Tibial artery (tissue), 4 donors: Measurements from ENCODE around the gene LTO1.

Experiments
- DNase-seq, 2 donors: peaks; one replicate each; pipeline ENCODE4 v3.0.0-alpha.2; 2019
- H3K27ac ChIP-seq, 2 donors: fragments of 200-600 bp; sonication (generic) in 1 of 2; 1 replicate in 1 of 2; 2 replicates in 1 of 2; pipeline ENCODE4 v1.5.1; 2018 to 2019; ENCODE audit warnings: mild to moderate bottlenecking in 1 of 2
- H3K27me3 ChIP-seq, 2 donors: fragments of 200-600 bp; sonication (generic) in 1 of 2; one replicate each; pipeline versions ENCODE4 v1.5.1 to v1.6.0; 2016 to 2019
- H3K36me3 ChIP-seq, 3 donors: fragments of 200-600 bp; sonication (generic) in 2 of 3; one replicate each; pipeline ENCODE4 v1.5.1; 2016 to 2019; ENCODE audit warnings: mild to moderate bottlenecking in 2 of 3
- H3K4me1 ChIP-seq, 4 donors: fragments of 200-600 bp; sonication (generic) in 2 of 4; 1 replicate in 3 of 4; 2 replicates in 1 of 4; pipeline ENCODE4 v1.5.1; 2016 to 2019
- H3K4me3 ChIP-seq, 2 donors: fragments of 200-600 bp; sonication (generic) in 1 of 2; 1 replicate in 1 of 2; 2 replicates in 1 of 2; pipeline ENCODE4 v1.5.1; 2018 to 2019; ENCODE audit warnings: mild to moderate bottlenecking in 2 of 2
- H3K9me3 ChIP-seq, 3 donors: fragments of 200-600 bp; sonication (generic) in 1 of 3; one replicate each; pipeline ENCODE4 v1.5.1; 2016 to 2019
- intact Hi-C: fragments of 100-400 bp; cut with DNase I; formaldehyde crosslinking; loops from one replicate; pipeline ENCODE4 v1.15.0; 2023; ENCODE audit warnings: low total_unique reads
- TF ChIP-seq, protein P1 (sequence below), 2 experiments: fragments of 200-600 bp in 1 of 2; fragments of 450-650 bp in 1 of 2; IDR thresholded peaks; one replicate each; pipeline ENCODE4 v1.5.1; 2017 to 2019; ENCODE audit warnings: antibody characterized with exemption in 2 of 2, mild to moderate bottlenecking in 1 of 2, moderate library complexity in 1 of 2

Gene LTO1

GRCh38 chr11:69666261-69666660, 8.9 kb downstream of the LTO1 start:
- no peak overlapping the region for H3K27ac ChIP-seq
- DNase-seq: peak in 1 of 2 donors; percentile 14
- no peaks in the 10 kb centered on the region for H3K9me3 ChIP-seq
- intact Hi-C loops: no loop called here
- no peaks in the 10 kb centered on the region for H3K27me3 ChIP-seq
- peaks cover 11 to 92% (median 60%) of the 10 kb centered on the region in 3 donors for H3K36me3 ChIP-seq
- peaks cover 0 to 14% (median 6%) of the 10 kb centered on the region in 4 donors for H3K4me1 ChIP-seq
- TF ChIP-seq, protein P1, sequence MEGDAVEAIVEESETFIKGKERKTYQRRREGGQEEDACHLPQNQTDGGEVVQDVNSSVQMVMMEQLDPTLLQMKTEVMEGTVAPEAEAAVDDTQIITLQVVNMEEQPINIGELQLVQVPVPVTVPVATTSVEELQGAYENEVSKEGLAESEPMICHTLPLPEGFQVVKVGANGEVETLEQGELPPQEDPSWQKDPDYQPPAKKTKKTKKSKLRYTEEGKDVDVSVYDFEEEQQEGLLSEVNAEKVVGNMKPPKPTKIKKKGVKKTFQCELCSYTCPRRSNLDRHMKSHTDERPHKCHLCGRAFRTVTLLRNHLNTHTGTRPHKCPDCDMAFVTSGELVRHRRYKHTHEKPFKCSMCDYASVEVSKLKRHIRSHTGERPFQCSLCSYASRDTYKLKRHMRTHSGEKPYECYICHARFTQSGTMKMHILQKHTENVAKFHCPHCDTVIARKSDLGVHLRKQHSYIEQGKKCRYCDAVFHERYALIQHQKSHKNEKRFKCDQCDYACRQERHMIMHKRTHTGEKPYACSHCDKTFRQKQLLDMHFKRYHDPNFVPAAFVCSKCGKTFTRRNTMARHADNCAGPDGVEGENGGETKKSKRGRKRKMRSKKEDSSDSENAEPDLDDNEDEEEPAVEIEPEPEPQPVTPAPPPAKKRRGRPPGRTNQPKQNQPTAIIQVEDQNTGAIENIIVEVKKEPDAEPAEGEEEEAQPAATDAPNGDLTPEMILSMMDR (IDR thresholded peaks at IDR 0.05): no peak
- H3K4me3 ChIP-seq: no peak overlapping the region

GRCh38 chr11:69665669-69666068, 9.5 kb downstream of the LTO1 start:
- DNase-seq: peak; percentile 7 to 44
- no peak overlapping the region for H3K27ac ChIP-seq
- intact Hi-C loops: no loop called here
- no peak overlapping the region for H3K4me3 ChIP-seq
- peaks cover 0 to 9% (median 3%) of the 10 kb centered on the region in 4 donors for H3K4me1 ChIP-seq
- H3K27me3 ChIP-seq: no peaks in the 10 kb centered on the region
- no peaks in the 10 kb centered on the region for H3K9me3 ChIP-seq
- peaks cover 11 to 92% (median 60%) of the 10 kb centered on the region in 3 donors for H3K36me3 ChIP-seq
- TF ChIP-seq, protein P1 (IDR thresholded peaks at IDR 0.05): no peak

- H3K27me3 ChIP-seq: no peaks in the 10 kb centered on the region
- TF ChIP-seq, protein P1 (IDR thresholded peaks at IDR 0.05): no peak
- peaks cover 0 to 3% (median 0%) of the 10 kb centered on the region in 4 donors for H3K4me1 ChIP-seq
- H3K36me3 ChIP-seq: peaks cover 11 to 91% (median 60%) of the 10 kb centered on the region in 3 donors
- DNase-seq: peak; percentile 17 to 41
- no peak overlapping the region for H3K4me3 ChIP-seq
- H3K27ac ChIP-seq: no peak overlapping the region
- H3K9me3 ChIP-seq: no peaks in the 10 kb centered on the region
- intact Hi-C loops: no loop called here
Measured at GRCh38 chr11:69664901-69665300, 10.3 kb downstream of the LTO1 start.

DNA sequence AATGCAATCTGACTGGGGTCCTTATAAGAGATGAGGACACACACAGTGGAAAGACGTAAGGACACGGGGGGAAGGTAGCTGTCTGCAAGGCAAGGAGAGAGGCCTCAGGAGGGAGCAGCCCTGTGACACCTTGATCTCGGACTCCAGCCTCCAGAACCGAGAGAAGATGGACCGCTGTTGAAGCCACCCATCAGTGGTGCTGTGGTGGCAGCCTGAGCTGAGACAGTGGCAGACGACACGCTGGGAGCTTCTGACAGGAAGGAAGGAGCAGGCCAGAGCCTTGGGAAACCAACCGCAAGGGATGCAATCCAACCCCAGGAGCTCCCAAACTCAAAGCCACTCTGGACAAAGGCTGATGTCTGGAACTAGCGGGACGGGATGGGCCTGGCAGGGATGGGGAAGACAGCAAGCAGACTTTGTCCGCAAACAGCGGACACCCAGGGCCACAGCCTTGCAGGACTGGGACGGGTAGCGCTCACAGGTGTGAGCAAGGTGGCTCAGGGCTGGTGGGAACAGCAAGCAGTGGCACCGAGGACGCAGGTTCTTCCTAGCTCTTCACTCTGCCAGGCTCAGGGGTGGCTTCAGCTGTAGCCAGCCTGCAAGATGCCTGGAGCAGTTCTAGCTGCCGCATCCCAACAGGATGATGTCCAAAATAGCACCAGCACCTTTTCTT, 10.9 kb downstream of the LTO1 start:
- intact Hi-C loops: no loop called here
- DNase-seq: peak; percentile 7 to 55
- peaks cover 11 to 86% (median 55%) of the 10 kb centered on the region in 3 donors for H3K36me3 ChIP-seq

GRCh38 chr11:69663326-69663725, 11.8 kb downstream of the LTO1 start:
- no peaks in the 10 kb centered on the region for H3K9me3 ChIP-seq
- H3K36me3 ChIP-seq: peaks cover 11 to 77% (median 46%) of the 10 kb centered on the region in 3 donors
- H3K27ac ChIP-seq: no peak overlapping the region
- intact Hi-C loops: no loop called here
- DNase-seq: peak in 1 of 2 donors; percentile 51
- TF ChIP-seq, protein P1 (IDR thresholded peaks at IDR 0.05): no peak
- no peak overlapping the region for H3K4me3 ChIP-seq
- H3K27me3 ChIP-seq: no peaks in the 10 kb centered on the region
- no peaks in the 10 kb centered on the region for H3K4me1 ChIP-seq

More for the DNA sequence above, 10.9 kb downstream of the LTO1 start:
- Histone ChIP-seq H3K4me1 (no peaks in the 10 kb centered on the region), H3K4me3 (no peak overlapping the region), H3K9me3 (no peaks in the 10 kb centered on the region), H3K27me3 (no peaks in the 10 kb centered on the region), H3K27ac (no peak overlapping the region)
- TF ChIP-seq, protein P1 (IDR thresholded peaks at IDR 0.05): no peak
